Neuronal stem cell (in vitro differentiated cells): ENCODE measurements around the gene WNT9A.

ENCODE experiments used
- DNase-seq: peaks from one replicate; pipeline ENCODE4 v3.0.0-alpha.2; 2013; ENCODE audit warnings: low spot score
- H2AFZ ChIP-seq: one replicate; pipeline ENCODE4 v1.6.1; 2013; ENCODE audit warnings: mild to moderate bottlenecking, low read length, inconsistent platforms
- H2AK5ac ChIP-seq: 2 replicates; pipeline ENCODE4 v1.6.1; 2013; ENCODE audit warnings: low read depth, mild to moderate bottlenecking, inconsistent platforms, low read length, moderate library complexity, mixed read lengths
- H2BK120ac ChIP-seq: 2 replicates; pipeline ENCODE4 v1.6.1; 2013; ENCODE audit warnings: low read depth, mild to moderate bottlenecking, inconsistent platforms, low read length, moderate library complexity, mixed read lengths
- H2BK12ac ChIP-seq: one replicate; pipeline ENCODE4 v1.6.1; 2013; ENCODE audit warnings: low read length, inconsistent platforms
- H2BK15ac ChIP-seq: 2 replicates; pipeline ENCODE4 v1.6.1; 2013; ENCODE audit warnings: mild to moderate bottlenecking, low read length, inconsistent platforms, mixed read lengths
- H2BK5ac ChIP-seq: one replicate; pipeline ENCODE4 v1.6.1; 2013; ENCODE audit warnings: inconsistent platforms, mild to moderate bottlenecking, low read length, moderate library complexity
- H3K14ac ChIP-seq: one replicate; pipeline ENCODE4 v1.6.1; 2013; ENCODE audit warnings: low read length, inconsistent platforms
- H3K18ac ChIP-seq: 2 replicates; pipeline ENCODE4 v1.6.1; 2013; ENCODE audit warnings: low read length, inconsistent platforms
- H3K23ac ChIP-seq: 2 replicates; pipeline ENCODE4 v1.6.1; 2013; ENCODE audit warnings: low read depth, mild to moderate bottlenecking, mixed read lengths, low read length, inconsistent platforms; ENCODE audit not compliant: poor library complexity
- H3K27ac ChIP-seq: replicated peaks from 3 replicates; pipeline ENCODE4 v1.5.1; 2013; ENCODE audit warnings: low read length, inconsistent platforms
- H3K27me3 ChIP-seq, 3 experiments: 2 replicates each; pipeline ENCODE4 v1.6.1; 2013; ENCODE audit warnings: low read length in 3 of 3, mild to moderate bottlenecking in 2 of 3, inconsistent platforms in 1 of 3, low read depth in 1 of 3, mixed read lengths in 1 of 3, moderate library complexity in 1 of 3; ENCODE audit not compliant: control insufficient read depth in 3 of 3, insufficient read depth in 3 of 3
- H3K36me3 ChIP-seq, 2 donors: replicated peaks in 1 of 2; 2 replicates each; pipeline ENCODE4 v1.6.1; 2013; ENCODE audit warnings: low read length in 2 of 2; ENCODE audit not compliant: control insufficient read depth in 2 of 2, insufficient read depth in 2 of 2
- H3K4ac ChIP-seq: 2 replicates; pipeline ENCODE4 v1.6.1; 2013; ENCODE audit warnings: inconsistent platforms, mild to moderate bottlenecking, low read length, moderate library complexity
- H3K4me1 ChIP-seq, 2 donors: 1 replicate in 1 of 2; 2 replicates in 1 of 2; pipeline ENCODE4 v1.6.1; 2013; ENCODE audit warnings: low read length in 2 of 2, low read depth in 1 of 2; ENCODE audit not compliant: control insufficient read depth in 2 of 2, insufficient read depth in 1 of 2
- H3K4me2 ChIP-seq: one replicate; pipeline ENCODE4 v1.6.1; 2013; ENCODE audit warnings: mild to moderate bottlenecking, low read length, inconsistent platforms; ENCODE audit not compliant: insufficient read depth, poor library complexity, severe bottlenecking
- H3K4me3 ChIP-seq, 2 donors: 2 replicates each; pipeline ENCODE4 v1.5.1; 2013; ENCODE audit warnings: low read length in 2 of 2, mild to moderate bottlenecking in 2 of 2, inconsistent platforms in 1 of 2, moderate library complexity in 1 of 2
- H3K79me1 ChIP-seq: one replicate; pipeline ENCODE4 v1.6.1; 2013; ENCODE audit warnings: low read depth, mild to moderate bottlenecking, inconsistent platforms, low read length, moderate library complexity
- H3K9ac ChIP-seq: one replicate; pipeline ENCODE4 v1.6.1; 2013; ENCODE audit warnings: mild to moderate bottlenecking, low read depth, low read length, inconsistent platforms; ENCODE audit not compliant: poor library complexity
- H3K9me3 ChIP-seq, 2 donors: replicated peaks in 1 of 2; 2 replicates each; pipeline versions ENCODE3 to v1.6.1; 2013; ENCODE audit warnings: low read length in 2 of 2, mild to moderate bottlenecking in 2 of 2, inconsistent platforms in 1 of 2, low read depth in 1 of 2, mixed read lengths in 1 of 2, moderate library complexity in 1 of 2; ENCODE audit not compliant: control insufficient read depth in 2 of 2, insufficient read depth in 1 of 2
- H4K8ac ChIP-seq: one replicate; pipeline ENCODE4 v1.6.1; 2013; ENCODE audit warnings: low read depth, mild to moderate bottlenecking, inconsistent platforms, low read length, moderate library complexity
- H4K91ac ChIP-seq: one replicate; pipeline ENCODE4 v1.6.1; 2013; ENCODE audit warnings: low read length, low read depth, mild to moderate bottlenecking, inconsistent platforms; ENCODE audit not compliant: poor library complexity
- WGBS, 2 donors: extraction: QIAGEN DNeasy Blood & Tissue Kit; methylation state at CpG; one replicate each; pipeline ENCODE4 v1.1.7; 2013; ENCODE audit warnings: missing lambda C conversion rate in 2 of 2, mixed read lengths in 1 of 2; ENCODE audit not compliant: insufficient read length in 2 of 2, insufficient replicate concordance in 1 of 2; ENCODE audit errors: extremely low coverage in 2 of 2; 5-methylcytosine and 5-hydroxymethylcytosine counted together

WNT9A gene

GRCh38 chr1:227905573-227906487 lies 41.9 kb downstream of the WNT9A start:
- no peak overlapping the region for H3K27ac ChIP-seq
- H2BK12ac ChIP-seq: peak overlapping the region; percentile 75
- H3K79me1 ChIP-seq: no peaks in the 10 kb centered on the region
- H3K9me3 ChIP-seq: no peaks in the 10 kb centered on the region
- no peak overlapping the region for H3K4me2 ChIP-seq
- WGBS, 2 donors: no CpG with 5 or more reads among the region's 15 CpGs
- H4K8ac ChIP-seq: peak overlapping the region; percentile 65
- DNase-seq: no peak
- no peak overlapping the region for H3K4me3 ChIP-seq
- H2BK120ac ChIP-seq: no peak overlapping the region
- H3K27me3 ChIP-seq: no peaks in the 10 kb centered on the region
- peak overlapping the region; percentile 89 for H3K14ac ChIP-seq
- H2BK15ac ChIP-seq: peak overlapping the region; percentile 89
- H3K4me1 ChIP-seq: peaks cover 10 to 17% of the 10 kb centered on the region in 2 donors
- peak overlapping the region; percentile 65 for H2AK5ac ChIP-seq
- no peak overlapping the region for H3K4ac ChIP-seq
- peak overlapping the region; percentile 55 for H3K23ac ChIP-seq
- peak overlapping the region; percentile 48 for H2BK5ac ChIP-seq
- no peak overlapping the region for H3K9ac ChIP-seq
- peak overlapping the region; percentile 70 for H3K18ac ChIP-seq
- no peak overlapping the region for H4K91ac ChIP-seq
- no peak overlapping the region for H2AFZ ChIP-seq
- H3K36me3 ChIP-seq: no peaks in the 10 kb centered on the region

GRCh38 chr1:227904541-227905335 lies 43.0 kb downstream of the WNT9A start:
- Histone ChIP-seq H3K27ac (no peak overlapping the region), H3K27me3 (no peaks in the 10 kb centered on the region), H4K91ac (no peak overlapping the region), H3K79me1 (no peaks in the 10 kb centered on the region), H2BK15ac (peak overlapping the region; percentile 95), H3K23ac (peak overlapping the region; percentile 49), H3K4me3 (no peak overlapping the region), H4K8ac (no peak overlapping the region), H3K9me3 (no peaks in the 10 kb centered on the region), H3K14ac (no peak overlapping the region), H2BK120ac (no peak overlapping the region), H3K36me3 (no peaks in the 10 kb centered on the region), H3K9ac (no peak overlapping the region), H2AFZ (no peak overlapping the region), H2AK5ac (peak overlapping the region; percentile 98), H3K4me2 (no peak overlapping the region), H3K18ac (peak overlapping the region; percentile 80), H3K4ac (no peak overlapping the region), H3K4me1 (peaks cover 3 to 11% of the 10 kb centered on the region in 2 donors), H2BK12ac (peak overlapping the region; percentile 82), H2BK5ac (no peak overlapping the region)
- no peak for DNase-seq
- no CpG with 5 or more reads among the region's 14 CpGs for WGBS, 2 donors

- Histone ChIP-seq H4K91ac (no peak overlapping the region), H3K27ac (no peak overlapping the region), H3K4me1 (peaks cover 3 to 11% of the 10 kb centered on the region in 2 donors), H4K8ac (peak overlapping the region; percentile 58), H3K79me1 (no peaks in the 10 kb centered on the region), H3K4ac (no peak overlapping the region), H3K9ac (no peak overlapping the region), H3K9me3 (no peaks in the 10 kb centered on the region), H3K23ac (peak overlapping the region; percentile 65), H3K27me3 (no peaks in the 10 kb centered on the region), H2AFZ (no peak overlapping the region), H2BK15ac (peak overlapping the region; percentile 95), H2BK120ac (no peak overlapping the region), H3K18ac (peak overlapping the region; percentile 91), H2AK5ac (peak overlapping the region; percentile 98), H3K14ac (peak overlapping the region; percentile 56), H3K4me2 (no peak overlapping the region), H3K36me3 (no peaks in the 10 kb centered on the region), H2BK12ac (peak overlapping the region; percentile 97), H2BK5ac (peak overlapping the region; percentile 83), H3K4me3 (no peak overlapping the region)
- DNase-seq: no peak
- no CpG with 5 or more reads among the region's 22 CpGs for WGBS, 2 donors
Observed at GRCh38 chr1:227903614-227904501, 43.9 kb downstream of the WNT9A start.
